Measurements from ENCODE around the gene SAMD4A.

GRCh38 chr14:54580933-54581332 is 14.0 kb downstream of the SAMD4A start:
- no peak for TF ChIP-seq EP300 (IDR thresholded peaks at IDR 0.05; ENCODE audit: low read depth)
- no peak for TF ChIP-seq CTCF (IDR thresholded peaks at IDR 0.05)
- TF ChIP-seq POLR2A (IDR thresholded peaks at IDR 0.05), result no peak
- no peak for TF ChIP-seq POLR2AphosphoS5 (IDR thresholded peaks at IDR 0.05)

All from transverse colon (tissue), 4 donors.